Stimulated activated CD8-positive, alpha-beta memory T cell treated with anti-CD3 and anti-CD28 coated beads, Interleukin-4, amount 100 ng/mL, for 24 hours (primary cell): ENCODE results near the gene SLC25A6.
"Not testable (repeated sequence)": the region's sequence is repeated elsewhere in the genome, so short reads cannot be mapped to it uniquely, and the experiment has no call there.

Experiments
- DNase-seq: peaks from one replicate; pipeline ENCODE4 v3.0.0-alpha.2; 2020; ENCODE audit warnings: low read depth

The SLC25A6 gene

GRCh38 chrX:1412551-1413161, 20.7 kb upstream of the SLC25A6 start:
- DNase-seq: no peak

DNA sequence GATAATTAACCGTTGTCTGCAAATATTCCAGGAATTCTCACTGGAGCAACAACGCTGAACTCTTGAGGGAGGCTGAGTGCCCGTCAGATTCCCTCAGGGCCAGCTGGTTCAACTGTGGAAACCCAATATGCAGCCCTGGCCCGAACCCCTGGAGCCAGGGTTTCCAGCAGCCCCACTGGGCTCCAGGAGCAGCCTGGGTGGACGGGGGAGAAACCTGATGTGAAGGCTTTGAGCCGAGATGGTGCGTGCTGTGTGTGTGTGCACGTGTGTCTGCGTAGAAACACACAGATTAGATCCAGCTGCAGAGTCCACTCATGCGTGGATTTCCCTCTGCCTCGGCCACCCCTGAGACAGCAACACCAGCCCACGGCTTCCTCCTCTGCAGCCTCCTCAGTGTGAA, 19.4 kb upstream of the SLC25A6 start:
- no peak for DNase-seq

GRCh38 chrX:1407035-1407434, 15.1 kb upstream of the SLC25A6 start:
- DNase-seq: no peak

DNA sequence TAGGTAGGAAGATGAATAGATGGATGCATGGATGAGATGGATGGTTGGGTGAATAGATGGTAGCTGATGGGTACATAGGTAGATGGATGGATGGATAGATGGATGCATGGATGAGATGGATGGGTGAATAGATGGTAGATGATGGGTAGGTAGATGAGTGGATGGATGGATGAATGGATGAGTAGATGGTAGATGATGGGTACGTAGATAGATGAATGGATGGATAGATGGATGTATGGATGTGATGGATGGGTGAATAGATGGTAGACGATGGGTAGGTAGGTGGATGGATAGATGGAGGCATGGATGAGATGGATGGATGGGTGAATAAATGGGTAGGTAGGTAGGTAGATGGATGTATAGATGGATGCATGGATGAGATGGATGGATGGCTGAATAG, 13.9 kb upstream of the SLC25A6 start:
- DNase-seq: not testable (repeated sequence)

DNA sequence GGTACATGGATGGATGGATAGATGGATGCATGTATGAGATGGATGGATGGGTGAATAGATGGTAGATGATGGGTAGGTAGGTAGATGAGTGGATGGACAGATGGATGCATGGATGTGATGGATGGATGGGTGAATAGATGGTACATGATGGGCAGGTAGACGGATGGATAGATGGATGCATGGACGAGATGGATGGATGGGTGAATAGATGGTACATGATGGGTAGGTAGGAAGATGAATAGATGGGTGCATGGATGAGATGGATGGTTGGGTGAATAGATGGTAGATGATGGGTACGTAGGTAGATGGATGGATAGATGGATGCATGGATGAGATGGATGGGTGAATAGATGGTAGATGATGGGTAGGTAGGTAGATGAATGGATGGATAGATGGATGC, 12.0 kb upstream of the SLC25A6 start:
- not testable (repeated sequence) for DNase-seq

- DNase-seq: no peak
Measured at GRCh38 chrX:1403228-1403627, 11.3 kb upstream of the SLC25A6 start.

DNA sequence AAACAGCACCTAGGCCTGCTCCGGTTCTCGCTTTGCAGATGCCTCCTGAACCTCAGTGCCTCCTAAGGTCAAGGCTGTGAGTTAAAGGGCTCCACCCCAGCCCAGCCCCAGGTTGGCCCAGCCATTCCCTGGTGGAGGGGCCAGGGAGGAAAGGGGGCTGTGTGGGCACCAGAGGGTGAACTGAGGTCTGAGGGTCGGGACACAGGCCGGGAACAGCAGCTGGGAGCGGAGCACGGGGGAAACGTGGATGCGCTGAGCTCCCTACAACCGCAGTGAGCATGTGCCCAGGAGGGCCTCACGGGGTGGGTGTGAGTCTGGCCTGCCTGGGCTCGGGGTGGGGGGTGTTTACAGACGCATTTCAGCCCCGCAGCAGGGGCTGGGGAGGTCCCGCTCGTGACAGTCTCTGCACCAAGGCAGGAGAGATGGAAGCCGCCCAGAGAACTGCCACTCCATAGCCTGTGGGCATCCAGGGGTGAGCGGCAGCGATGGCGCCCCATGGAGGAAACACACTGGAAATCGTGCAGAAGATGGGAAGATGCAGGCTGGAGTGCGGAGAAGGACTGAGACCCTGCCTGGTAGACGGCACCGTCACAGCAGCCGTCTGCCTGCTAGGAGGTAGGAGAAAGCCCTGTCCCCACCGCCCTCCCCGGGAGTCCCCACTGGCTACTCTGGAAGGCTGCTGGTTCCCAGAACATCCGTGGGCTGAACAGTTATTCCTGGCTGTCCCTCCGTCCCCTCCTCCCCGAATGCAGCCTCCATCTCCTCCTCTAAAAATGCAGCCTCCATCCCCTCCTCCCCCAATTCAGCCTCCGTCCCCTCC, 9.9 kb upstream of the SLC25A6 start:
- no peak for DNase-seq

- DNase-seq: no peak
Measured at GRCh38 chrX:1400742-1401471, 9.0 kb upstream of the SLC25A6 start.

- DNase-seq: no peak
Measured at GRCh38 chrX:1400049-1400448, 8.1 kb upstream of the SLC25A6 start.

GRCh38 chrX:1398431-1399340, 6.8 kb upstream of the SLC25A6 start:
- no peak for DNase-seq

- no peak for DNase-seq
Measured at GRCh38 chrX:1397441-1398270, 5.7 kb upstream of the SLC25A6 start.

GRCh38 chrX:1397001-1397400, 5.1 kb upstream of the SLC25A6 start:
- DNase-seq: no peak

DNA sequence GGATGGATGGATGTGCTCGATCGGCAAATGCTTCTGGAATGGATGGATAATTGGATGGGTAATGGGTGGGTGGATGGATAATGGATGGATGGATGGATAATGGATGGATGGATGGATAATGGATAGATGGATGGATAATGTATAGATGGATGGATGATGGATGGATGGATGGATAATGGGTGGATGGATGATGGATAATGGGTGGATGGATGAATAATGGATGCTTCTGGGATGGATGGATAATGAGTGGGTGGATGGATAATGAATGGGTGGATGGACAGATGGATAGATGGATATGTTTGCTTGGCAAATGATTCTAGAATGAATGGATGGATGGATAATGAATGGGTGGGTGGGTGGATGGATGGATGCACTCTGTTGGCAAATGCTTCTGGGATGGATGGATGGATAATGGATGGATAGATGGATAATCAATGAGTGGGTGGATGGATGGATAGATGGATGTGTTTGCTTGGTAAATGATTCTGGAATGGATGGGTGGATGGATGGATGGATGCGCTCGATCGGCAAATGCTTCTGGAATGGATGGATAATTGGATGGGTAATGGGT, 3.8 kb upstream of the SLC25A6 start:
- no peak for DNase-seq

- no peak for DNase-seq
Measured at GRCh38 chrX:1394731-1395501, 3.0 kb upstream of the SLC25A6 start.

GRCh38 chrX:1393871-1394615, 2.1 kb upstream of the SLC25A6 start:
- DNase-seq: no peak

DNA sequence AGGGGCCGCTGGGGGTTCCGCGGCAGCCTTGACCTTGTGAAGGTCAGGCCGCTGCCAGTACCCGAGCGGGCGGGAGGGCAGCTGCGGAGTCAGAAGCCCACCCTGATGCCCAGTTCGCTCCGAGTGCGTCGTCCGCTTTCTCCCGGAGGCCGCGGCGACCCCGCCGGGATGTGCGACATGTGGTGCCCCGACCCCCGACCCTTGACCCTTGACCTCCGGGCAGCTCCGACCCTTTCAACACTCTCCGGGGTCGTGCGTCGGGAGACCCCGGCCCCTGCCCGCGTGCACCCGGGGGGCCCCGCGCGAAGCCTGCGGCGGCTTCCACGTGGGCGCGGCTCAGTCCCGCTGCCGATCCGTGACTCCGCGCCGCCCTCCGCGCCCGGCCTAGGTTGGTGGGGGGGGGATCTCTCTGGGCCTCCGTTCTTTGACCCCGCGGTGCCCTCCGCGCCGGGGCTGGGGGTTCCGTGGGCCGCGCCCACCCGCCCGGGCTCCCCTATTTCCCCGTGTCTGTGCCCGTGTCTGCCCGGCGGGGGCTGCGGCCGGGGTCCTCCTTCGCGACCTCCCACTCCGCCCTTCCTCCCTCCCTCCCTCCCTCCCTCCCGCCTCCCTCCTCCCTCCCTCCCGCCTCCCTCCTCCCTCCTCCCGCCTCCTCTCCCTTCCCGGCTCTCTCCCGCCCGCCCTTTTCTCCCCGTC, 609 bp upstream of the SLC25A6 start:
- peak; percentile 40 for DNase-seq

DNA sequence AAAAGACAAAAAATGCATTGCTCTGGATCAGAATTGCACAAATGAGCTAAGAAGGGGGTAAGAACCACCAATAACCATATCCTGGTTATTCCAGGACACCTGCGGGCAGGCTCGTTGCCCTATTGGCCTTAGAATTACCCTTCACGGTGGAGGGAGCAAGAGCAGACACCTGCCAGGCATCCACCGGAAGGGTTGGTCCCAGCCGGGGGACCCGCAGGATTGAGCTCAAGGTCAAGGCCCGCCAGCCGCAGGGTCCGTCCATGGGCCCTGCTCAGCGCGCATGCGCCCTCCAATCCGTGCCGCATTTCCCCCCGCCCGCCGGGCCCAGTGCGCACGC, 575 bp downstream of the SLC25A6 start:
- DNase-seq: peak; percentile 90

- DNase-seq: no peak
Measured at GRCh38 chrX:1390621-1391369, 1.1 kb downstream of the SLC25A6 start.
